Placental pericyte (primary cell): ENCODE measurements around the gene SLC25A26. TPM values are rescaled to one million over a fixed set of nuclear protein-coding genes. Genes with fewer than 3 reads are reported as not detected.

Experiments used
- small RNA-seq: library from RNA; depleted of rRNA; stranded (forward); fragments of <200 nt; gene quantifications from one replicate; pipeline ENCODE3, GENCODE V24; 2012; ENCODE audit warnings: low replicate concordance
- total RNA-seq: library from RNA; depleted of rRNA; stranded (reverse); fragments of >200 nt; gene quantifications from 2 replicates; pipeline ENCODE4 v1.2.3, GENCODE V29; 2012

The SLC25A26 gene
- 12.2 and 16.9 TPM in 2 replicates for total RNA-seq

GRCh38 chr3:66220602-66221377, at the start of gene SLC25A26:
TSS of gene SLC25A26 (plus strand) at chr3:66221001. CDS start at chr3:66221095, 94 bp downstream.

Small RNA genes lying within 50 kb of the gene (small RNA-seq; reads per million reads assigned to genes)
- gene RN7SL482P (not detected), gene RNU6-787P (not detected)

Other genes starting within 250 kb of the SLC25A26 start
- gene MAGI1, start 182.1 kb upstream of the SLC25A26 start, total RNA-seq: 18.6 and 25.6 TPM in 2 replicates